Upper lobe of left lung (tissue), 4 donors: ENCODE measurements around the gene FCGR3B.
"Not testable (repeated sequence)": the region's sequence is repeated elsewhere in the genome, so short reads cannot be mapped to it uniquely, and the experiment has no call there.

Experiments used
- CTCF ChIP-seq, 6 experiments: fragments of 450-650 bp in 4 of 6; fragments of 200-600 bp in 2 of 6; sonication (generic) in 2 of 6; IDR thresholded peaks; one replicate each; pipeline ENCODE4 v1.5.1; 2016 to 2019; ENCODE audit warnings: antibody characterized with exemption in 6 of 6
- EP300 ChIP-seq, 4 donors: sonication (generic); formaldehyde crosslinking; IDR thresholded peaks; one replicate each; pipeline ENCODE4 v1.5.1; 2017; ENCODE audit warnings: antibody characterized with exemption in 4 of 4, control low read depth in 2 of 4
- POLR2A ChIP-seq, 4 donors: fragments of 450-650 bp; IDR thresholded peaks; one replicate each; pipeline ENCODE4 v1.5.1; 2016 to 2017; ENCODE audit warnings: antibody characterized with exemption in 4 of 4, mild to moderate bottlenecking in 2 of 4

DNA sequence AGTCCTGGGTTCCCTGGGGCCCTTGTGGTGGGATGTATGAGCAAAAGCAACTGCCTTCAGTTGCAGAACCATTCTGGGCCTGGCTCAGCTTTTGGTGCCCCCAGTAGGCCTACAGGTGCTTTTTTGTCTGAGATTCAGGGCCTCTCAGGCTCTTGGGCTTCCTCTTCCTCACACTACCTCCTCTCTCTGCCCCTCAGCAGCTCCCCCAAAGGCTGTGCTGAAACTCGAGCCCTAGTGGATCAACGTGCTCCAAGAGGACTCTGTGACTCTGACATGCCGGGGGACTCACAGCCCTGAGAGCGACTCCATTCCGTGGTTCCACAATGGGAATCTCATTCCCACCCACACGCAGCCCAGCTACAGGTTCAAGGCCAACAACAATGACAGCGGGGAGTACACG lies 41.6 kb downstream of the FCGR3B start:
- not testable (repeated sequence) for TF ChIP-seq CTCF, EP300, POLR2A (IDR thresholded peaks at IDR 0.05)
